HCT116 (cell line): ENCODE measurements around the gene OFD1. TPM values are rescaled to one million over a fixed set of nuclear protein-coding genes. Genes with fewer than 3 reads are reported as not detected.

Source experiments
- ATAC-seq: fragments of 200-7000 bp; cut with Tn5 transposase; 2 replicates; pipeline ENCODE4 v1.9.1; 2020; ENCODE audit warnings: mild to moderate bottlenecking, moderate library complexity
- BruUV-seq: library from RNA; stranded (reverse); fragments of 400-500 nt; replicated peaks from 2 replicates; lab custom pipeline; 2021; lab: Mats Ljungman, UMichigan
- CTCF ChIA-PET: fragments of 300-600 bp; sonication (Branson Sonifier 250); formaldehyde crosslinking; loops from one replicate; lab custom pipeline; 2021; ENCODE audit warnings: antibody characterized with exemption; lab: Charles Lee
- POLR2A ChIA-PET: fragments of 300-600, 350-600 bp; sonication (Branson Sonifier 250); formaldehyde crosslinking; loops from one replicate; lab custom pipeline; 2021; ENCODE audit warnings: antibody characterized with exemption; lab: Charles Lee
- RAD21 ChIA-PET, 2 experiments: fragments of 300-600 bp; sonication (Branson Sonifier 250); formaldehyde crosslinking; loops; one replicate each; lab custom pipeline; 2023; ENCODE audit warnings: low total read pairs in 2 of 2; ENCODE audit not compliant: uncharacterized antibody in 2 of 2, unreplicated experiment in 2 of 2, low non-redundant PET in 1 of 2; lab: Charles Lee
- DNase-seq: peaks from one replicate; pipeline ENCODE4 v3.0.0-alpha.2; 2010; ENCODE audit warnings: low read depth, low spot score
- H2AFZ ChIP-seq: fragments of 200-600 bp; shearing (Covaris generic), sonication (generic); 2 replicates; pipeline ENCODE4 v1.6.1; 2017; ENCODE audit warnings: low read depth, mixed run types, mixed read lengths, antibody characterized with exemption, low read length; ENCODE audit not compliant: poor library complexity, severe bottlenecking
- H3K27ac ChIP-seq: 2 replicates; pipeline ENCODE4 v1.5.1; 2012; ENCODE audit warnings: low read depth, low read length
- H3K27me3 ChIP-seq: fragments of 200-600 bp; sonication (generic); 2 replicates; pipeline ENCODE4 v1.6.1; 2016; ENCODE audit warnings: mixed run types, low read length, mixed read lengths; ENCODE audit not compliant: insufficient read depth
- H3K36me3 ChIP-seq, 2 experiments: fragments of 200-500 bp in 1 of 2; fragments of 200-600 bp in 1 of 2; sonication (Bioruptor generic) in 1 of 2; sonication (generic) in 1 of 2; 2 replicates each; pipeline versions ENCODE4 v1.5.1 to v1.6.1; 2014 to 2016; ENCODE audit warnings: low read length in 2 of 2, inconsistent platforms in 1 of 2, mixed read lengths in 1 of 2, mixed run types in 1 of 2; ENCODE audit not compliant: insufficient read depth in 2 of 2, control insufficient read depth in 1 of 2
- H3K4me1 ChIP-seq, 2 experiments: fragments of 200-600 bp in 1 of 2; sonication (generic) in 1 of 2; 2 replicates each; pipeline versions ENCODE4 v1.5.1 to v1.6.1; 2012 to 2017; ENCODE audit warnings: low read length in 2 of 2, inconsistent platforms in 1 of 2, mild to moderate bottlenecking in 1 of 2, mixed read lengths in 1 of 2, mixed run types in 1 of 2, moderate library complexity in 1 of 2; ENCODE audit not compliant: insufficient read depth in 2 of 2, control insufficient read depth in 1 of 2
- H3K4me2 ChIP-seq: fragments of 200-600 bp; sonication (generic); 2 replicates; pipeline ENCODE4 v1.6.1; 2017; ENCODE audit warnings: mixed run types, low read length, mixed read lengths
- H3K4me3 ChIP-seq, 2 experiments: fragments of 200-600 bp in 1 of 2; sonication (generic) in 1 of 2; replicated peaks in 1 of 2; 2 replicates each; pipeline ENCODE4 v1.5.1; 2011 to 2016; ENCODE audit warnings: low read length in 2 of 2, control low read depth in 1 of 2, low read depth in 1 of 2, mild to moderate bottlenecking in 1 of 2, mixed read lengths in 1 of 2, mixed run types in 1 of 2
- H3K79me2 ChIP-seq: fragments of 200-600 bp; sonication (generic); 2 replicates; pipeline ENCODE4 v1.6.1; 2017; ENCODE audit warnings: mild to moderate bottlenecking, mixed run types, low read length, moderate library complexity, mixed read lengths; ENCODE audit not compliant: insufficient read depth
- H3K9ac ChIP-seq: fragments of 200-600 bp; sonication (generic); 2 replicates; pipeline ENCODE4 v1.6.1; 2016; ENCODE audit warnings: low read length, mixed read lengths
- H3K9me2 ChIP-seq: fragments of 200-600 bp; sonication (generic), shearing (Covaris generic); 2 replicates; pipeline ENCODE4 v1.6.1; 2017; ENCODE audit warnings: mixed run types, mild to moderate bottlenecking, moderate library complexity; ENCODE audit not compliant: insufficient read depth
- H3K9me3 ChIP-seq, 2 experiments: fragments of 200-500 bp in 1 of 2; fragments of 200-600 bp in 1 of 2; sonication (Bioruptor generic) in 1 of 2; sonication (generic) in 1 of 2; 2 replicates each; pipeline ENCODE4 v1.6.1; 2014 to 2017; ENCODE audit warnings: low read length in 2 of 2, mixed read lengths in 2 of 2, inconsistent platforms in 1 of 2, low read depth in 1 of 2, mild to moderate bottlenecking in 1 of 2, mixed run types in 1 of 2, moderate library complexity in 1 of 2; ENCODE audit not compliant: control insufficient read depth in 1 of 2, insufficient read depth in 1 of 2
- H4K20me1 ChIP-seq: fragments of 200-600 bp; sonication (generic), shearing (Covaris generic); 2 replicates; pipeline ENCODE4 v1.6.1; 2017; ENCODE audit warnings: mixed run types, mild to moderate bottlenecking, moderate library complexity; ENCODE audit not compliant: insufficient read depth
- CBX3 ChIP-seq: IDR thresholded peaks from 2 replicates; pipeline ENCODE4 v1.6.1; 2012; ENCODE audit warnings: low read depth
- CEBPB ChIP-seq: IDR thresholded peaks from 2 replicates; pipeline ENCODE4 v1.6.1; 2012; ENCODE audit warnings: low read depth
- ELF1 ChIP-seq: IDR thresholded peaks from 2 replicates; pipeline ENCODE4 v1.6.1; 2012; ENCODE audit warnings: low read depth, borderline replicate concordance
- EZH2 ChIP-seq: fragments of 200-600 bp; sonication (generic); IDR thresholded peaks from 2 replicates; pipeline ENCODE4 v1.6.1; 2017; ENCODE audit warnings: antibody characterized with exemption, mixed run types
- EZH2phosphoT487 ChIP-seq: fragments of 200-600 bp; IDR thresholded peaks from 2 replicates; pipeline ENCODE4 v1.6.1; 2018; ENCODE audit warnings: antibody characterized with exemption, borderline replicate concordance
- JUND ChIP-seq: IDR thresholded peaks from 2 replicates; pipeline ENCODE4 v1.6.1; 2012
- POLR2A ChIP-seq: IDR thresholded peaks from 2 replicates; pipeline ENCODE4 v1.7.0; 2011; ENCODE audit warnings: borderline replicate concordance; ENCODE audit not compliant: insufficient read depth, insufficient read length; ENCODE audit errors: extremely low read depth
- POLR2AphosphoS5 ChIP-seq: IDR thresholded peaks from 2 replicates; pipeline ENCODE4 v1.6.1; 2011; ENCODE audit warnings: mild to moderate bottlenecking, low read depth, low read length, moderate library complexity
- TCF7L2 ChIP-seq: IDR thresholded peaks from 2 replicates; pipeline ENCODE4 v1.7.0; 2011; ENCODE audit warnings: borderline replicate concordance, inconsistent platforms; ENCODE audit not compliant: insufficient read depth, insufficient read length; ENCODE audit errors: extremely low read depth
- ZFX ChIP-seq: fragments of 450-650 bp; IDR thresholded peaks from 2 replicates; pipeline ENCODE4 v1.6.1; 2017
- intact Hi-C: fragments of 100-400 bp; cut with micrococcal nuclease; formaldehyde crosslinking; loops from 2 replicates; pipeline ENCODE4 v1.10.0; 2022
- total RNA-seq: library from RNA; stranded (reverse); gene quantifications from one replicate; pipeline ENCODE4 v1.2.1, GENCODE V29; 2021; ENCODE audit not compliant: unreplicated experiment

The OFD1 gene
- total RNA-seq, 1 experiment from 2014 or later: 18.0 TPM

DNA sequence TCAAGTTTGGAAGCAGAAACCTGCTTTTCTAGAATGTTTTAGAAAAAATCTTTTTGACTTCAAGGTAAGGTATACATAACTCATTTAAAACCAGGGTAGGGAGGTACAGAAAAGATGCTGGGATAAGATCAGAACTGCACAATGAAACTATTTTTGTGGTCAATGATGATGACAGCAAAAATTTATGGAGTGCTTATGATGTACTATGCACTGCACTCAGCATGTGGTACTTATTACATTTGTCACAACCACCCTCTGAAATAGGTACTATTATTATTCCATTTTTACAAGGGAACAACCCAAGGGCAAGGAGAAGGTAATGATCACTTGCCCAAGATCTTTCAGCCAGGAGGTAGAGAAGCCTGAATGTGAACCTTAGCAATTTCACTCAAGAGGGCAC is 74.3 kb downstream of the OFD1 start:
- H3K36me3 ChIP-seq: no peaks in the 10 kb centered on the region

GRCh38 chrX:13815664-13816063 is 81.1 kb downstream of the OFD1 start:
- H3K4me1 ChIP-seq: no peaks in the 10 kb centered on the region
- POLR2A ChIA-PET: no interaction called here
- intact Hi-C loops: no loop called here
- no peaks in the 10 kb centered on the region for H4K20me1 ChIP-seq
- H3K9me3 ChIP-seq: no peaks in the 10 kb centered on the region
- CTCF ChIA-PET: no interaction called here
- TF ChIP-seq TCF7L2 (no peak), POLR2AphosphoS5 (no peak), POLR2A (no peak)
- H3K36me3 ChIP-seq: no peaks in the 10 kb centered on the region
- no peak overlapping the region for H2AFZ ChIP-seq
- no peak overlapping the region for H3K9ac ChIP-seq
- DNase-seq (no peak), ATAC-seq (no peak)
- H3K27ac ChIP-seq: no peak overlapping the region
- H3K27me3 ChIP-seq: peaks cover 30% of the 10 kb centered on the region
- BruUV-seq: no TSS peak
- H3K4me3 ChIP-seq: no peak overlapping the region
- H3K4me2 ChIP-seq: no peak overlapping the region
- no peaks in the 10 kb centered on the region for H3K79me2 ChIP-seq
- H3K9me2 ChIP-seq: no peaks in the 10 kb centered on the region
- RAD21 ChIA-PET: no interaction called here

More for the DNA sequence above, 74.3 kb downstream of the OFD1 start:
- no peak for ATAC-seq
- TF ChIP-seq ELF1 (no peak), ZFX (no peak), CEBPB (no peak), CBX3 (no peak), EZH2 (no peak), POLR2A (no peak), JUND (no peak), EZH2phosphoT487 (no peak)
- Histone ChIP-seq H3K9me3 (no peaks in the 10 kb centered on the region), H3K79me2 (no peaks in the 10 kb centered on the region), H3K27me3 (peaks cover 5% of the 10 kb centered on the region; the same call in 1 of the 2 replicates), H3K9ac (no peak overlapping the region), H3K4me3 (no peak overlapping the region), H3K4me2 (no peak overlapping the region), H2AFZ (no peak overlapping the region), H4K20me1 (no peaks in the 10 kb centered on the region), H3K27ac (no peak overlapping the region), H3K4me1 (no peaks in the 10 kb centered on the region), H3K9me2 (no peaks in the 10 kb centered on the region)
- intact Hi-C loops: no loop called here
- CTCF ChIA-PET: no interaction called here
- RAD21 ChIA-PET: no interaction called here
- POLR2A ChIA-PET: no interaction called here
- no TSS peak for BruUV-seq
- no peak for DNase-seq
